CD14-positive monocyte (primary cell): ENCODE measurements around the gene ARL13B. TPM values are rescaled to one million over a fixed set of nuclear protein-coding genes. Genes with fewer than 3 reads are reported as not detected.

Experiments
- DNase-seq, 3 donors: peaks; one replicate each; pipeline ENCODE4 v3.0.0-alpha.2; 2011 to 2022
- H2AFZ ChIP-seq: 2 replicates; pipeline ENCODE4 v1.6.0; 2012; ENCODE audit warnings: mild to moderate bottlenecking, low read depth, low read length, inconsistent platforms; ENCODE audit not compliant: insufficient read depth, poor library complexity, severe bottlenecking
- H3K27ac ChIP-seq, 2 donors: 1 replicate in 1 of 2; 2 replicates in 1 of 2; pipeline ENCODE4 v1.5.1; 2012 to 2013; ENCODE audit warnings: low read length in 2 of 2, control low read depth in 1 of 2, inconsistent platforms in 1 of 2, low read depth in 1 of 2, mild to moderate bottlenecking in 1 of 2
- H3K27me3 ChIP-seq, 2 donors: one replicate each; pipeline versions ENCODE4 v1.6.0 to v1.6.1; 2011 to 2013; ENCODE audit warnings: low read length in 2 of 2; ENCODE audit not compliant: control insufficient read depth in 2 of 2, insufficient read depth in 2 of 2
- H3K36me3 ChIP-seq, 2 donors: replicated peaks in 1 of 2; 1 replicate in 1 of 2; 2 replicates in 1 of 2; pipeline versions ENCODE4 v1.5.1 to v1.6.1; 2012 to 2013; ENCODE audit warnings: low read length in 2 of 2, control low read depth in 1 of 2, inconsistent platforms in 1 of 2, mild to moderate bottlenecking in 1 of 2; ENCODE audit not compliant: insufficient read depth in 2 of 2, control insufficient read depth in 1 of 2
- H3K4me1 ChIP-seq, 2 donors: 1 replicate in 1 of 2; 2 replicates in 1 of 2; pipeline versions ENCODE4 v1.5.1 to v1.6.1; 2012 to 2013; ENCODE audit warnings: low read length in 2 of 2, control low read depth in 1 of 2, inconsistent platforms in 1 of 2, mild to moderate bottlenecking in 1 of 2, moderate library complexity in 1 of 2; ENCODE audit not compliant: insufficient read depth in 2 of 2, control insufficient read depth in 1 of 2
- H3K4me2 ChIP-seq: replicated peaks from 2 replicates; pipeline ENCODE3; 2012; ENCODE audit warnings: low read length, moderate library complexity, mild to moderate bottlenecking; ENCODE audit not compliant: poor library complexity, severe bottlenecking; ENCODE audit errors: extremely low read depth
- H3K4me3 ChIP-seq, 3 experiments: fragments of 200-600 bp in 1 of 3; sonication (generic) in 1 of 3; replicated peaks in 1 of 3; 1 replicate in 2 of 3; 2 replicates in 1 of 3; pipeline ENCODE4 v1.5.1; 2011 to 2013; ENCODE audit warnings: low read length in 3 of 3, mild to moderate bottlenecking in 3 of 3, control low read depth in 2 of 3, low read depth in 2 of 3, inconsistent platforms in 1 of 3, moderate library complexity in 1 of 3
- H3K79me2 ChIP-seq: 2 replicates; pipeline ENCODE4 v1.6.0; 2012; ENCODE audit warnings: mild to moderate bottlenecking, control low read depth, inconsistent platforms, low read length, moderate library complexity; ENCODE audit not compliant: insufficient read depth
- H3K9ac ChIP-seq: 2 replicates; pipeline ENCODE4 v1.6.0; 2017; ENCODE audit warnings: low read length, mild to moderate bottlenecking; ENCODE audit not compliant: insufficient read depth, poor library complexity, severe bottlenecking
- H3K9me3 ChIP-seq, 2 donors: replicated peaks in 1 of 2; 1 replicate in 1 of 2; 2 replicates in 1 of 2; pipeline versions ENCODE4 v1.5.1 to v1.6.1; 2012 to 2013; ENCODE audit warnings: low read length in 2 of 2, control low read depth in 1 of 2; ENCODE audit not compliant: control insufficient read depth in 1 of 2, insufficient read depth in 1 of 2
- H4K20me1 ChIP-seq: 2 replicates; pipeline ENCODE4 v1.6.0; 2012; ENCODE audit warnings: mild to moderate bottlenecking, low read length, control low read depth, moderate library complexity; ENCODE audit not compliant: insufficient read depth
- H3K27ac Mint-ChIP-seq, 7 donors: one replicate each; pipeline ENCODE4 v1.8.0; 2020; ENCODE audit warnings: mild to moderate bottlenecking in 7 of 7, mixed read lengths in 7 of 7, moderate library complexity in 6 of 7, inconsistent platforms in 2 of 7
- H3K27me3 Mint-ChIP-seq, 3 donors: one replicate each; pipeline ENCODE4 v1.8.0; 2021 to 2022; ENCODE audit warnings: low read depth in 3 of 3, mild to moderate bottlenecking in 3 of 3, mixed read lengths in 3 of 3, moderate library complexity in 3 of 3, inconsistent platforms in 1 of 3
- H3K36me3 Mint-ChIP-seq, 2 donors: one replicate each; pipeline ENCODE4 v1.8.0; 2020; ENCODE audit warnings: mixed read lengths in 2 of 2, inconsistent platforms in 1 of 2, mild to moderate bottlenecking in 1 of 2
- H3K4me1 Mint-ChIP-seq: one replicate; pipeline ENCODE4 v1.8.0; 2020; ENCODE audit warnings: mild to moderate bottlenecking, mixed read lengths
- H3K4me3 Mint-ChIP-seq, 2 donors: one replicate each; pipeline ENCODE4 v1.8.0; 2020; ENCODE audit warnings: mild to moderate bottlenecking in 2 of 2, mixed read lengths in 2 of 2, moderate library complexity in 1 of 2
- H3K9me3 Mint-ChIP-seq, 7 donors: one replicate each; pipeline ENCODE4 v1.8.0; 2020 to 2022; ENCODE audit warnings: mixed read lengths in 7 of 7, mild to moderate bottlenecking in 6 of 7, moderate library complexity in 6 of 7, inconsistent platforms in 2 of 7
- CTCF ChIP-seq: fragments of 200-600 bp; IDR thresholded peaks from one replicate; pipeline ENCODE4 v1.8.0; 2022; ENCODE audit warnings: antibody characterized with exemption, mild to moderate bottlenecking
- WGBS: methylation state at CpG from one replicate; pipeline ENCODE4 v1.1.5; 2013; ENCODE audit warnings: missing lambda C conversion rate; ENCODE audit not compliant: insufficient coverage; 5-methylcytosine and 5-hydroxymethylcytosine counted together
- intact Hi-C, 2 donors: fragments of 100-400 bp; cut with micrococcal nuclease; formaldehyde crosslinking; loops; one replicate each; pipeline versions ENCODE4 v1.15.0 to v1.15.1; 2023
- polyA plus RNA-seq, 3 donors: library from polyadenylated mRNA; depleted of rRNA in 1 of 3; unstranded in 2 of 3; stranded (reverse) in 1 of 3; fragments of 300-500 nt in 2 of 3; fragments of >200 nt in 1 of 3; fragmentation: Illumina TruSeq in 2 of 3; gene quantifications; 1 replicate in 2 of 3; 2 replicates in 1 of 3; pipeline ENCODE4 v1.2.3, GENCODE V29; 2012 to 2021

Gene ARL13B
- polyA plus RNA-seq, 3 donors = 0.97 to 3.8 (median 3.0) TPM

GRCh38 chr3:93992207-93992606, 12.3 kb downstream of the ARL13B start:
- Histone ChIP-seq H3K9me3 (no peaks in the 10 kb centered on the region), H3K27me3 (no peaks in the 10 kb centered on the region), H3K36me3 (no peaks in the 10 kb centered on the region), H3K4me1 (no peaks in the 10 kb centered on the region), H4K20me1 (no peaks in the 10 kb centered on the region), H3K79me2 (no peaks in the 10 kb centered on the region), H3K4me3 (no peak overlapping the region), H2AFZ (no peak overlapping the region), H3K27ac (no peak overlapping the region), H3K4me2 (no peak overlapping the region), H3K9ac (no peak overlapping the region)
- no peaks in the 10 kb centered on the region for H3K27me3 Mint-ChIP-seq
- 100% methylated on average over 1 of the region's 3 CpGs for WGBS
- H3K9me3 Mint-ChIP-seq = no peaks in the 10 kb centered on the region
- no peak for TF ChIP-seq CTCF
- DNase-seq = no peak
- no peak overlapping the region for H3K27ac Mint-ChIP-seq
- no peaks in the 10 kb centered on the region for H3K4me1 Mint-ChIP-seq
- intact Hi-C loops = no loop called here
- no peak overlapping the region for H3K4me3 Mint-ChIP-seq
- H3K36me3 Mint-ChIP-seq = peaks cover 3% of the 10 kb centered on the region in 2 donors

GRCh38 chr3:93994056-93994455, 14.1 kb downstream of the ARL13B start:
- no peak overlapping the region for H3K9ac ChIP-seq
- no peaks in the 10 kb centered on the region for H3K36me3 ChIP-seq
- no peak overlapping the region for H3K27ac ChIP-seq
- Mint-ChIP-seq H3K4me3 (no peak overlapping the region), H3K9me3 (no peaks in the 10 kb centered on the region), H3K27ac (peak overlapping the region in 1 of 7 donors; percentile 16), H3K36me3 (peaks cover 3 to 6% of the 10 kb centered on the region in 2 donors), H3K4me1 (no peaks in the 10 kb centered on the region), H3K27me3 (no peaks in the 10 kb centered on the region)
- WGBS = 60% methylated on average over 1 of the region's 3 CpGs
- intact Hi-C loops = no loop called here
- TF ChIP-seq CTCF = no peak
- H3K79me2 ChIP-seq = no peaks in the 10 kb centered on the region
- no peak for DNase-seq
- H3K27me3 ChIP-seq = no peaks in the 10 kb centered on the region
- H3K9me3 ChIP-seq = no peaks in the 10 kb centered on the region
- H3K4me2 ChIP-seq = no peak overlapping the region
- H3K4me1 ChIP-seq = no peaks in the 10 kb centered on the region
- no peaks in the 10 kb centered on the region for H4K20me1 ChIP-seq
- H3K4me3 ChIP-seq = no peak overlapping the region
- no peak overlapping the region for H2AFZ ChIP-seq
